Measurements from ENCODE around the gene DEDD2.

DEDD2 gene

DNA sequence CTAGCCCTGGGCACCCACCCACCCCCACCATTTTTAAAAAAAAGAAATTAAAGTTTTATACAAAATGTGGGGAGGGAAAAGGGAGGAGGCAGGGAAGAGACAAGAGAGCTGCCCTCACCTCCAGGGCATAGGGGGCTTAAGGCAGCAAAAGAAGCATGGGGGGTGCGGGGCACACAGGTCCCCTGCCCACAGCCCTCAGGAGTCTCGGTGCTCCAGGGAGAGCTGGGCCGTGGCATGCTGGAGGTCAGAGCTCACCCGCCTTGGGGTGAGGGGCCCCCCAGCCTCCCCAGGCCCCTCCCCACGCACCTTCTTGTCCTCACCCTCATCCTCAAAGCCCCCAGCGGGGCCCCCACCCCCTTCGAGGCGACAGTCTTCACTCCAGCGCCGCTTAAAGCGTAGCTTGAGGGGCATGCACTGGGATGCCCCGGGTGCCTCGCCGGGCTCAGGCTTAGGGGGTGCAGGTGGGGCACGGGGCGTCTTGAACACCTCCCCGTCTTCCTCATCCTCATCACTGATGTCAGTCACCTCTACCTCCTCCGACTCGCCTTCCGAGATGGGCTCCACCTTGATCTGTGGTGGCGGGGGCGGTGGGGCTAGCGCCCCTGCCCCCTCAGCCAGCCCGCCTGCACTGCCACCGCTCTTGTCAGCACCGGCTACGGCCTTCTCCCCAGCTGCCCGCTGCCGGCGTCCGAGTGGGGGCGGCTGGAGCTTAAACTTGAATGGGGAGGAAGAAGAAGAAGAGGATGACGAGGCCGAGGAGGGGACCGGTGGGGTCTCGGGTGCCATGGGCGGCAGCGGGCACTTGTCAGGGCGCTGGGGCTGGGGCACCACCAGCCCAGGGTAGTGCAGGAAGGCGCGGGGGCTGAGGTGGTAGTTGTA lies 31.0 kb upstream of the DEDD2 start:
- DNase-seq, result no peak

DNA sequence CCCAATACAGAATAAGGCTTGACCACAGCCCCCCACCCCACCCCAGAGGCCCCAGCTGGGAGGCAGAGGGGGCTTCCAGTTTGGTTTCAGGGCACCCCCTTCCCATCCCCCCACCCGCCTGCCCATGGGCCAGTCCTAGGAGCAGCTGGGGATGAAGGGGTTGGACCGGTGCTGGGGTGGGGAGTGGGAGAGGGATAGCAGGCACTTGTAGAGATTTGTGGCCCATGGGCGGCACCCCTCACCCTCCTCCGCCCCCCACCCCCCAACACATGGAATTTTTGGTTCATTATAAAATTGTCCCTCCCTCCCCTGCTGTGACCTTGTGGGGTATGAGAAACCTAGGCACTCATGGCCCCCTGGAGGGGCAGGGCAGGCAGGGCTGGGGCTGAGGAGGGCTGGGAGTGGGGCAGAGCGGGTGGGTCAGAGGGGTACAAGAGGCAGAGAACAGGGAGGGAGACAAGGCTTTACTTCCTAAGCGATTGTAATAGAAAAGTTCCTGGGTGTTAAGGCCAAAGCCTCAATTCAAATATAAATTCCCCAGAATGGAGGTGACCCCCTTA lies 30.2 kb upstream of the DEDD2 start:
- no peak for DNase-seq

GRCh38 chr19:42246922-42247639 lies 29.6 kb upstream of the DEDD2 start:
- DNase-seq, result no peak

DNA sequence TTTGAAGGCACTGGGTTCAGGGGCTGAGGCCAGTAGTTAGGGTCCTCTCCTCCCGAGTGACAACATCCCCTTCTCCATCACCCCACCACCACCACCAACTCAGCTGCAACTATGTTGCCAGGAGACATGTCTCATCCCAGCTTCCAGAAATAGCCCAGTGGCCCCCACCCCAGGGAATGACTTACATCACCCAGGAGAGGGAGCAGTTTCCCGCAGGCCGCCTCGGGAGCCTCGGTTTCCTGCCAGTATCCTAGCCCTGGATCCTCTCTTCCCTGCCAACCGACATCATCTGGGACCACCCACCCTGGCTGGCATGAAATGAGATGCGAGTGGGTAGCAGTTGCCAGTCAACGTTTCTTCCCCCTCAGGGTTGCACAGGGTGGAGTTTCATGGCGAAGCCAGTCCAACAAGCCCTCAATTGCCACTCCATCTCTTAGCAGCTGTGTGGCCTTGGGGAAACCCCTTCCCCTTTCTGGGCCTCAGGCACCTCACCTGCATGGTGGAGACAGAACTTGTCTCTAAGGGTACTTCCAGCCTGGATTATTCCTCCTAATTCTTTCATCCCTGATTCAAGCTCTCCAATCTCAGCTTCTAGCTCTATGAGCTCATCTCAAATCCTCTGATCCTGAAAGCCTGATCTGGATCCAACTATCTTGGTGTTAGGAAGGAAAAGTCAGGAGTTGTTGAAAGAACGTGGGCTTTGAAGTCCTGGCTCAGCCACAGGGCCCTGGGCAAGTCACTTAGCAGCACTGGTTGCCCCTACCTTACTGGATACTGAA lies 28.9 kb upstream of the DEDD2 start:
- peak; percentile 23 to 55 for DNase-seq

DNA sequence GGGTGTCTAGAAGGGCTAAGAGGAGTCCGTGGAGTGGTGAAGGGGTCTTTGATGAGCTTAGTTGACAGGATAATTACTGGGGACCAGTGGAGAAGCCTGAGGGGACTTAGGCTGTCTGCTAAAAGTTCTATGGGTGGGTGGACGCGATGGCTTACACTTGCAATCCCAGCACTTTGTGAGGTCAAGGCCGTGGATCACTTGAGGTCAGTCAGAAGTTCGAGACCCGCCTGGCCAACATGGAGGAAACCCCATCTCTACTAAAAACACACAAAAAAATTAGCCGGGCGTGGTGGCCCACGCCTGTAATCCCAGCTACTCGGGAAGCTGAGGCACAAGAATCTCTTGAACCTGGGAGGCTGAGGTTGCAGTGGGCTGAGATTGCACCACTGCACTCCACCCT lies 27.8 kb upstream of the DEDD2 start:
- DNase-seq, result no peak

GRCh38 chr19:42244347-42245220 lies 27.1 kb upstream of the DEDD2 start:
- DNase-seq, result peak; percentile 95

DNA sequence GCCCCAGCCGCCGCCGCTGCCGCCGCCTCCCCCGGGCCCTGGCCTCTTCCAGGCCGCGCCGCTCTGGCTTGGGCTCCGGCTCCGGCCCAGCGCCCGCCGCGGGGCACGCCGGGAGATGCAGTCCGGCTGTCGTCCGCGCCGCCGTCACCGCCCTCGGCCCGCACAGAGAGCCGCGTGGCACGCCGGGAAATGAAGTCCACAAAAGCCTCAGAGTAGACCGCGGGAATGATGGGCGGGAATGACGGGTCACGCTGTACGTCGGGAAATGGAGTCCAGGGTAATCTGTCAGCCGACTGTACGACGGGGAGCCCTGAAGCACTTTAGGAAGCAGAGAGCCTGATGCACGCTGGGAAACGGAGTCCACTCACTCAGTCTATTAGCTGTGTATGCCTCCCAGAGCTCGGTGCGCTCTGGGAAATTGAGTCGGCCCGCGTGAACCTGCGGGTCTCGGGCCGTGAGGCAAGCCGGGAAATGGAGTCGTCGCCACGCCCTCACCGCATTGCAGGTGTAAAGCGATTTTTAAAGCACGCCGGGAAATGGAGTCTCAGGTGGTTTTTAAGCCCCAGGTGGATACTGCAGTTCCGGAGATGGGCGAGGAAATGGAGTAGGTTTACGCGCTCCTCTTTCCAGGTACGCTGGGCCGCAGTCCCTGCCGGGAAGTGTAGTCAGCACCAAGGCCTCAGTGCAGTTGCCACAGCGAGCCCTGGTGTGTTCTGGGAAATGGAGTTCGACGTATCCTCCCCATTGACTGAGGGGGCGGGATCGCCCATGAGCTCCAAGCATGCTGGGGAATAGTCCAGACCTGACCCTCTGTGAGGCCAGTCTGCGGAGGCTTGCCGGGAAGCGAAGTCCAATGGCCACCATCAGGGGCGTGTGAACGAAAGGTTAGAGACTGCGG lies 25.3 kb upstream of the DEDD2 start, which contains the start of gene GSK3A:
TSS of gene GSK3A (minus strand) at position 91 of the 898 bp plus-strand sequence. CDS start 137 bp downstream, outside the sequence.
- DNase-seq, result peak; percentile 100

DNA sequence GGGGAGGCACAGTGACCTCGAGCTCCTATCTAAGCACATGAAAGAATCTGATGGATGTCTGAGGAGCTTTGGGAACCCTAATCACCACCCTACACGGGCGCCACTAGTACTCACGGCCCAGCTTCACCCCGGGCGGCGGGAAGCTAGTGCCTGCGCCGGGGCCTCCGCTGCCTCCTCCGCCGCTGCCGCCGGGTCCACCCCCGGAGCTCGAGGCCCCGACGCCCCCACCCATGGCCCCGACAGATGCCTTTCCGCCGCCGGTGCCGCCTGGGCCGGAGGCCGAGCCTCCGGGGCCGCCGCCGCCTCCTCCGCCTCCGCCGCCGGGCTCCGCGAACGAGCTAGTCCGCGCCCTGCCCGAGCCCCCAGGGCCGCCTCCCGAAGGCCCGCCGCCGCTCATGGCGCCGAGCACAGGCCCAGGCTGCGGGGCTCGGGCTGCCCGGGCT lies 24.6 kb upstream of the DEDD2 start:
- DNase-seq, result no peak

DNA sequence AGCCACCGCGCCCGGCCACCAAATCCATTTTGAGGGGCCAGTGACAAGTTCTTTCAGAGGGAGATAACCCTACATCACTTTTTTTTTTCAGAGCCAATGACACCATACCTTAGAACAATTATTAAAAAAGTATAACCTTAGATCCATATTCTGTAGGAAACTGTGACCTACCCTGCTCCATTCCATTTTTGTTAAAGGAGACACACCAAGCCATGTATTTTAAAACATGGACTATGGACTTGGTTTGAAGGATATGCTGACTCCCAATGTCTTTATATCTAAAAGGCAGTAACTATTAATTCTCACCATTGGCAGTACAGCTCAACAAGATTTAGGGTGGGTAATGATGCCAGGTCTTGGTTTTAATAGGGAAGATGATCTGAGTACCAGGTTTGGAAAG lies 23.8 kb upstream of the DEDD2 start:
- no peak for DNase-seq

DNA sequence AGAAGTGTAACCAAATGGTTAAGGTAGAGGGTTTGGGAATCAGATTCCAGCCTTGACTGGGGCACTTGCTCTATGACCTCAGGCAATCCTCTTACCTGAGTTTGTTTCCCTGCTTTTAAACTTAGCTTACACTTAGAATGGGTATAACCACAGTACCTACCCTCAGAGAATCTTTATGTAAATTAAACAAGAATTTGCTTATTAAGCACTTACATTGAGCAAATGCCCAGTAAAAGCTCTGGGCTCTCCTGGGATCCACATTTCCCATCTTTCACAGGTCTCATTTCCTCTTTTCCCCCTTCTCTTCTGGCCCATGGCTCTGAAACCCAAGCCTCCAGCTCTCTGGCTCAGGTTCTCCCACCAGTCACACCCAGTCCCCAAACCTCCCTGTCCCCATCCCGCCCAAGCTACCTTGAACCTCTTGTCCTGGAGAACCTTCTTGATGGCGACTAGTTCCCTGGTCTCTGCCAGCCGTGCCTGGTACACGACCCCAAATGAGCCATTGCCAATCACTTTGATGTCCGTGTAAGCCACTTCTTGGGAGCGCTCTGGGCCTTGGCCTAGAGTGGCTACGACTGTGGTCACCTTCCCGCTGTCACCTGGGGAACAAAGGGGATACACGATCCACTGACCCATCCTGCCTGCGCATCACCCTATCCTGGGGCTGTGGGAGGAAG lies 22.2 kb upstream of the DEDD2 start:
- no peak for DNase-seq

DNA sequence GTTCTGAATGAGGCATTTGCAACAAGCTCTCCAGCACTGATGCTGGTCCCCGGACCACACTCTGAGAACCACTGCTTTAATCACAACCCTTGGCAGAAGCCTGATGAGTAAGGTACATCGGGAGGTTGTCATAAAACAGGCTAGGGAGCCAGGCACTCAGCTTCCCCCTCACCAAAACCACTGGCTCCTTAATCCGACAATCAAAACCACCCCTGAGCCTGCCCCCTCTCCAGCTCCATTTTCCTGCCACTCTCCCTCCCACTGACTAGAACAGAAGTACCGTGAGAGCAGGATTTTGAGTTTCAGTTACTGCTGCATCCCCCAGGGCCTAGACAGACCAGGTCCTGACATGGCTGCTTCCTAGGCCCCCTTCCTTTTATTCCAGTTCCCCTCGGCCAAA lies 17.7 kb upstream of the DEDD2 start:
- DNase-seq, result no peak

DNA sequence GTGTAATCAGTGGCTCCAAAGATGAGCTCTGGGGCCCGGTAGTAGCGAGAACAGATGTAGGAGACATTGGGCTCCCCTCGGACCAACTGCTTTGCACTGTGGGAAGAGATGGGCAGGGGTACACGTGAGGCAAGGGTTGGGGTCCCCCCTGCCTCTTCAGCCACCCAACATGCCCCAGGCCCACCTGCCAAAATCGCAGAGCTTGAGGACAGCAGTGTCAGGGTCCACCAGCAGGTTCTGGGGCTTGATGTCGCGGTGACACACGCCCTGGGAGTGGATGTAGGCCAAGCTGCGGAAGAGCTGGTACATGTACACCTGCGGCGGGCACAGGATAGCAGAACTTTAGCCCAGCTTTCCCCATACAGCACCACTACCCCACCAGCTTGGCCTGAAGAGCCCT lies 16.9 kb upstream of the DEDD2 start:
- DNase-seq, result no peak

GRCh38 chr19:42233678-42234292 lies 16.3 kb upstream of the DEDD2 start:
- no peak for DNase-seq

- DNase-seq, result peak in 1 of 2 experiments; percentile 25
Measured at GRCh38 chr19:42233106-42233505, 15.6 kb upstream of the DEDD2 start.

DNA sequence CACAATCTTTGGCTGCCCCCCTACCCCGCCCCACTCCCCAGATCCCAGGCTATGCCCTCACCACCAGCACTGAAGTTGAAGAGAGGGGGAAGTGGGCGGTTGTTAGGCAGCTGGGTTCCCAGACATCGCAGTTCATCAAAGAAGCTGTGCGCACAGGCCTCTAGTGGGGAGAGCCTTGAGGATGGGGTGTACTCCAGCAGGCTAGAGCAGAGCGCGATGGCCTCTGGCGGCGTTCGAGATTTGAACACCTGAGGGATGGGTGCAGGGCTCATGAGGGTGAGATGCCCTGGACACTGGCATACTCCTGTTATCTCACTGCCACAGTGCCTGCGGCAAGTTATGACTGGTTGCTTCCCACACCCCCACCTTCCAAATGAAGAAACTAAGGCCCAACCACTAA lies 15.0 kb upstream of the DEDD2 start:
- DNase-seq, result no peak

DNA sequence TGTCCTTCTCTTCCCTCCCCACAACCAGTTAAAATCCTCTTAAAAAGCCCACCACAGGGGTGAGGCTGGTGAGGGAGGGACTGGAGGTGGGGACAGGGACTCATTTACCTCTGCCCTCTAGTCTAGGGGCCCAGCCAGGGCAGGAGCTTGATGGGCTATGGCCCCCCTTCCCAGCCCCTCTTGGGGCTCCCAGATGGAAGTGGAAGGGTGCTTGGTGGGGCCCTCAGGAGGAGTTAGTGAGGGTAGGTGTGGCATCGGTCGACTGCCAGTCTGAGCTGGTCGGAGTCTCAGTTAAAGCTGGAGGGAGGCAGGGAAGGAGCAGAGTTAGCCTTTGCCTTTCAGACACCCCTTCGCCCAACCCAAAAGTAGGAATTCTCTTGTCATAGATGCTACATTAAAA lies 13.1 kb upstream of the DEDD2 start:
- no peak for DNase-seq

- no peak for DNase-seq
Measured at GRCh38 chr19:42229855-42230351, 12.4 kb upstream of the DEDD2 start.

- DNase-seq, result no peak
Measured at GRCh38 chr19:42229301-42229854, 11.9 kb upstream of the DEDD2 start.

GRCh38 chr19:42228641-42229040 lies 11.2 kb upstream of the DEDD2 start:
- no peak for DNase-seq

Measured in SHP77 (cell line).